A673 (cell line): ENCODE results near the gene TIMM10B.

Source experiments
- EZH2 ChIP-seq: fragments of 200-600 bp; sonication (generic); IDR thresholded peaks from 2 replicates; pipeline ENCODE4 v1.6.1; 2017; ENCODE audit warnings: borderline replicate concordance, low read depth, mild to moderate bottlenecking, mixed read lengths, antibody characterized with exemption, low read length; ENCODE audit not compliant: poor library complexity, severe bottlenecking
- TF ChIP-seq, protein P1 (sequence below): fragments of 300-800, 200-600 bp; sonication (generic); conservative IDR thresholded peaks from 2 replicates; pipeline ENCODE4 v1.5.1; 2017; ENCODE audit warnings: low read depth, mild to moderate bottlenecking, antibody characterized with exemption, low read length, moderate library complexity, mixed read lengths

DNA sequence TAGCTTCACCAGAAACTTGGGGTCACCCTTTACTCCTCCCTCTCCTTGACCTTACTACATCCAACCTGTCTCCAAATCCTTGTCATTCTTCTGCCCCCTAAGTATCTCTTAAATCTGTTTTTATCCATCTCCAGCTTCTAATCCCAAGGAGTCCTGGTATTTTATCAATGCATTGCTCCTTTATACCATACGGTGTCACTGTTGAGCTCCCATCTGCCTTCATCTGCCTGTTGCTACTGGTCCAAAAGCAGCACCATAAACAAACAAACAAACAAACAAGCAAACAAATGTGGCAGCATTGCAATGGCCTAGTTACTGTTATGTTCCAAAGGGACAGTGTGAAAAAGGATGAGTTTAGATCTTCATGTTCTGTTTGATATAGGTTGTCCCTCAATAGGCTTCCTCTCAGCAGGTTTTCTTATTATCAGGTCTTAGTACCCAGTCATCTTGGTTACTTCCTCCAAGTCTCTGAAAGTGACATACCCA, 50.0 kb downstream of the TIMM10B start:
- TF ChIP-seq, protein P1, sequence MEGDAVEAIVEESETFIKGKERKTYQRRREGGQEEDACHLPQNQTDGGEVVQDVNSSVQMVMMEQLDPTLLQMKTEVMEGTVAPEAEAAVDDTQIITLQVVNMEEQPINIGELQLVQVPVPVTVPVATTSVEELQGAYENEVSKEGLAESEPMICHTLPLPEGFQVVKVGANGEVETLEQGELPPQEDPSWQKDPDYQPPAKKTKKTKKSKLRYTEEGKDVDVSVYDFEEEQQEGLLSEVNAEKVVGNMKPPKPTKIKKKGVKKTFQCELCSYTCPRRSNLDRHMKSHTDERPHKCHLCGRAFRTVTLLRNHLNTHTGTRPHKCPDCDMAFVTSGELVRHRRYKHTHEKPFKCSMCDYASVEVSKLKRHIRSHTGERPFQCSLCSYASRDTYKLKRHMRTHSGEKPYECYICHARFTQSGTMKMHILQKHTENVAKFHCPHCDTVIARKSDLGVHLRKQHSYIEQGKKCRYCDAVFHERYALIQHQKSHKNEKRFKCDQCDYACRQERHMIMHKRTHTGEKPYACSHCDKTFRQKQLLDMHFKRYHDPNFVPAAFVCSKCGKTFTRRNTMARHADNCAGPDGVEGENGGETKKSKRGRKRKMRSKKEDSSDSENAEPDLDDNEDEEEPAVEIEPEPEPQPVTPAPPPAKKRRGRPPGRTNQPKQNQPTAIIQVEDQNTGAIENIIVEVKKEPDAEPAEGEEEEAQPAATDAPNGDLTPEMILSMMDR = peak; percentile 78
- no peak for TF ChIP-seq EZH2
